ENCODE measurements around the gene SELENON.
"Not testable (repeated sequence)": the region's sequence is repeated elsewhere in the genome, so short reads cannot be mapped to it uniquely, and the experiment has no call there.

SELENON gene

GRCh38 chr1:25832336-25833037 lies 32.5 kb downstream of the SELENON start:
- FAIRE-seq, result no peak

GRCh38 chr1:25833158-25833557 lies 33.2 kb downstream of the SELENON start:
- no peak for FAIRE-seq

- FAIRE-seq, result no peak
Measured at GRCh38 chr1:25834894-25835293, 34.9 kb downstream of the SELENON start.

- no peak for FAIRE-seq
Measured at GRCh38 chr1:25836695-25837094, 36.7 kb downstream of the SELENON start.

DNA sequence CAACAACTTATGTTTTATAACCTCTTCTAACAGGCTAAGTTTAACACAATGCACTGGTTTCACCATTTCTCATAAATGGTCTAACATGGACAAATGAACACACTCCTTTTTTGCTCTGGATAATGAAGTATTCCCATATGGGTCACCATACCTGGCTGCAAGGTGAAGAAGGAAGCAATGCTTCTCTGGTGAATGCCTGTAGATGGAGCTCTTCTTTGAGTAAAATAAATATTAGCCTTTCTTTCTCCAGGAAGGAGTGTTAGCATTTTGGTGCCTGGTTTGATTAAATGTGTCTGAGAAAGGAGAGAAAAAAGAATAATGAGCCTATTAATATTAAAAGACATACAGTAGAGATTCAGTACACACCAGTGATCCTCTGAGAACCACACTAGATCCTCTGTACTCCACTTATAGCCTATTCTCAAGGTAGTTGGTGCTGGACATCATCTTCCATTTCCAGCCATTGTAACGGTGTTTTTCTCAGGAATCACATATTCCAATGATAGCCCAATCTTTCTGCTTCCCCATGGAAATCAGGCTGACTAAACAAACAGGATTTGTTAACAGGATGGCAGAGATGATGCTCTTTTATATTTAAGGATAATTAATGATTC lies 37.4 kb downstream of the SELENON start:
- peak; percentile 80 for FAIRE-seq

GRCh38 chr1:25839808-25840207 lies 39.8 kb downstream of the SELENON start:
- FAIRE-seq, result not testable (repeated sequence)

DNA sequence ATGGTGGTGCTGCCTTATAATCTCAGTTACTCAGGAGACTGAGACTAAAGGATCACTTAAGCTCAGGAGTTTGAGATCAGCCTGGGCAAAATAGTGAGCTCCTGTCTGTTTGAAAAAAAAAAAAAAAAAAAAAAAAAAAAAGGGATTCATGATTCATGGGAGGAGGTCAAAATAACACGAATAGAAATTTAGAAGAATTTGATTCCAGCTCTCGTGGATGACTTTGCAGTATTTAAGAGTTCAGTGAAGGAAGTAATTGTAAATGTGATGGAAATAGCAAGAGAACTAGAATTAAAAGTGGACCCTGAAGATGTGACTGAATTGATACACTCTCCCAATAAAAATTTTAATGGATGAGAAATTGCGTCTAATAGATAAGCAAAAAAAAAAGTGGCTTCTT lies 43.5 kb downstream of the SELENON start:
- no peak for FAIRE-seq

DNA sequence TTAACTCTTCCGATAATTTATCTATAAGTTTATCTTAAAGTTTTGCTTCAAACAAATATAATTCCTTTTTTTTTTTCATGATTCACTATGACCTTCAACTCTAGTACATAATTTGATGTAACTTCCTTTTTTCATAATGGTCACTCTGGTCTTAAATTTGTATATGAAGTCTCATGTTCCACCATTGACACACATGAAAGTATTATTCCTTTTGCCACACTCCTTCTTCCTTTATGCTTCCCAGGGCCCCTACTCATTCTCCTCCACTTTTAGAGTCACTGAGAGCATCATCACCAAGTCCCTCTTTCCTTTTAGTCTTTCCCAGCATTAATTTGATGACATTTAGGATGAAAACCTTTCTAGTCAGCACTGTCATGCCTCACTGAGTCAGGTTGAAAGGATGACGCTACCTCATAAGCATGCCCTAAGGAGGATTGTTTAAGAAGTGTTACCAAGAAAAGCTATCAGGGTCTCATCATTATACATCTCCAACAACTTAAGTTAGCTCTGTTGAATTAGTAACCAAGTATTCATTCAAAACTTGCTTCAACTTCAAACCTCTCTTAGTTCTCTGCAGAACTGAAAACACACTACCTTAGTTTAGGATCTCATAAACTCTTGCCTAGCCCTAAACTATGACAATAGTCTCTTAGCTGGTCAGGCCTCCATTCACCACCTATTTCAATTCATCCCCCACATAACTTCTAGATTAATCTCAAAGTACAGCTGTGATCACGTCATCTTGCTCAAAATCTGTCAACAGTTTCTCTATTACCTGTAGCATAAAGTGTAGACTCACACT lies 44.7 kb downstream of the SELENON start:
- FAIRE-seq, result no peak

- no peak for FAIRE-seq
Measured at GRCh38 chr1:25845664-25846063, 45.7 kb downstream of the SELENON start.

DNA sequence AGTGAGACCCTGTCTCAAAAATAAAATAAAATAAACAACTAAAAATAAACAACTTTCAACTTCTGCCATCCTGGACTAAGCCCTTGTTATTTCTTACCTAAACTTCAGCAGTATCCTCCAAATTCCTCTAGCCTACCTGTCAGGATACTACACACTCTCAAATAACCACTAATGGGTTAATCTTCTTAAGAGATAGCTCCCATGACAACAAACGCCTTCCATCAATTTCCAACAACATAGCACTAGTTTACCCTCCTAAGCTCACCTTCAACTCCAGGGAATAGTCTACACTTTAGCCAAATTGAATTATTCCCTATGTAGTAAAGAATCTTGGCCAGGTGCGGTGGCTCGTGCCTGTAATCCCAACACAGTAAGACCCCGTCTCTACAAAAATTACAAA lies 47.9 kb downstream of the SELENON start:
- no peak for FAIRE-seq

DNA sequence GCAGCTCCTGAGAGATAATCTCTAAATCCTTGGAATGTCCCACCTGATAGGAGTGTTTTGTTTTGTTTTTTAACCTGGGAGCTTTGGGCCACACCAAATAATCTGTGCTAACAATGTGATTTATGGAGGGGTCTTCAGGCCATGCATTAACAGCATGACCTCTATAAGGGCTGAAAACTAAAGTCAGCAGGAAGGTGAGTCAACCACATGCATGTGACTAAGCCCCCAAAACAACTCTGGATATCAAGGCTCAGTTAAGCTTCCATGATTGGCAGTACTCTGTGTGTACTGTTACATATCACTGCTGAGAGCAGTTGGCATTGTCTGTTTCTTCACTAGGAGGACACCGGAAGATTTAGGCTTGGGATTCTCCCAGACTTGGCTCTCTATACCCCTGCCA lies 48.5 kb downstream of the SELENON start:
- no peak for FAIRE-seq

DNA sequence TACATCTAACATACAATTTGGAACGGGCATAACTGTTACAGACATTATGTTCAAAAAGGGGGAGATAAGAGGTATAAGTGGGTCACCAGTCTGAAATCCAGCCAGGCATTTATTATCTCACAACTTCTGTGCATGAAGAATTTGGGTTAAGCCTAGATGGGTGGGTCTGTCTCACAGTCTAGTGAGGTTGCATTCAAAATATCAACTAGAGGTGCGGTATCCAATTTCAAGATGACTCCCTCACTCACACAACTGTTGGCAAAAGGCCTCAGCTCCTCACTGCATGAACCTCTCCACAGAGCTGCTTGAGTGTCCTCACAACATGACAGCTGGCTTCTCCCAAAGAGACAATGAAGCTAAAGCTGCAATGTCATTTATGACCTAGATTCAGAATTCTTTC lies 54.6 kb downstream of the SELENON start:
- no peak for FAIRE-seq

DNA sequence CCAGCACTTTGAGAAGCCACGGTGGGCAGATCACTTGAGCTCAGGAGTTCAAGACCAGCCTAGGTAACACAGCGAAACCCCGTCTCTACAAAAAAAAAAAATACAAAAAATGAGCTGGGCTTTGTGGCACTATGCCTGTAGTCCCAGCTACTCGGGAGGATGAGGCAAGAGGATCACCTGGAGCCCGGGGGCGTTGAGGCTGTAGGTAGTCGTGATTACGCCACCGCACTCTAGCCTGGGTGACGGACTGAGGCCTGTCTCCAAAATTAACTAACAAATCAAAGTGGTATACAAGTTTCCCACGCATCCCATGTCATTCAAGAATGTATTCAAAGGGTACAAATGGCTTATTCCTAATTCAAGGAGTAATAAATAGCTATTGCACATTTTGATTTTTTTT lies 56.9 kb downstream of the SELENON start:
- no peak for FAIRE-seq

- FAIRE-seq, result no peak
Measured at GRCh38 chr1:25858494-25858893, 58.5 kb downstream of the SELENON start.

DNA sequence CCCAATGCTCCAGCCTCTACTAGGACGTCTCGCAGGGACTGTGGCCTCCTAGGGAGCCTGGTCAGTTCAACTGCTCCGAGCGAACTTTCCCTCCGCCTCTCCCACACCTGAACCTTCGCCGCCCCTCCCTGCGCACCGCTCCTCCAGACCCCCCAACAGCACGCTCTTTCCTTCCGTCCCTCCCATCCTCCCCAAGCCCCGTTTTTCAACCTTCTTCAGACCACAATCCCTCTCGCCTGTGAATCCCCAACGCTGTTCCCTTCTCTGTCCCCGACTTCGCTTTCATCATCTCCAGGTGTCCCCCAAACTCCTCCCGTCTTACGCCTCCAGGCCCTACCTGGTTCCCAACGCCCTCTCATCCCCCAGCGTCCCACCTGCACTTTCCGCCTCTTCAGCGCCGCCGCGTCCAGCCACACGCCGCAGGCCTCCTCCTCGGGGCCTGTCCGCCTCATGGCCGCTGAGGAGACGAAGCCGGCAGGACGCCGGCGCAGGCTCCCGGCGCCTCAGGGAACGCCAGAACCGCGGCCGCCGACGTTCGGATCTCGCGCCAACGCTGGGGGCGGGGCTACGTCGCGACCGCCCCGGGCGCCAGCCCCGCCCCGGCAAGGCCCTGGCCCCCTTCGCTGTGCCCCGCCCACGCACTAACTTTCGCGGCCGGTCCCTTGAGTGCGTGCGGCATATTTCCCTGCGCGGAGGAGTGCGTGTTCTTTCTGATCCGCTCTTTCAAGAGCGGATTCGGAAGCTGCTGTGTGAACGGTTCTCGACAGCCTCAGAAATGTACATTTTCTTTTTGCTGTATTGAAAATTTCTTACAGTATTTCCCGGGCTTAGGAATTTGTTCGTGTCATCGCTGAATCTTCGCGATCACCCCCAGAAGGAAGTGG lies 59.2 kb downstream of the SELENON start, which contains the start of gene AUNIP:
AUNIP (minus strand) TSS at position 552 of the 884 bp plus-strand sequence; CDS start at position 452, 100 bp downstream.
- FAIRE-seq, result no peak

DNA sequence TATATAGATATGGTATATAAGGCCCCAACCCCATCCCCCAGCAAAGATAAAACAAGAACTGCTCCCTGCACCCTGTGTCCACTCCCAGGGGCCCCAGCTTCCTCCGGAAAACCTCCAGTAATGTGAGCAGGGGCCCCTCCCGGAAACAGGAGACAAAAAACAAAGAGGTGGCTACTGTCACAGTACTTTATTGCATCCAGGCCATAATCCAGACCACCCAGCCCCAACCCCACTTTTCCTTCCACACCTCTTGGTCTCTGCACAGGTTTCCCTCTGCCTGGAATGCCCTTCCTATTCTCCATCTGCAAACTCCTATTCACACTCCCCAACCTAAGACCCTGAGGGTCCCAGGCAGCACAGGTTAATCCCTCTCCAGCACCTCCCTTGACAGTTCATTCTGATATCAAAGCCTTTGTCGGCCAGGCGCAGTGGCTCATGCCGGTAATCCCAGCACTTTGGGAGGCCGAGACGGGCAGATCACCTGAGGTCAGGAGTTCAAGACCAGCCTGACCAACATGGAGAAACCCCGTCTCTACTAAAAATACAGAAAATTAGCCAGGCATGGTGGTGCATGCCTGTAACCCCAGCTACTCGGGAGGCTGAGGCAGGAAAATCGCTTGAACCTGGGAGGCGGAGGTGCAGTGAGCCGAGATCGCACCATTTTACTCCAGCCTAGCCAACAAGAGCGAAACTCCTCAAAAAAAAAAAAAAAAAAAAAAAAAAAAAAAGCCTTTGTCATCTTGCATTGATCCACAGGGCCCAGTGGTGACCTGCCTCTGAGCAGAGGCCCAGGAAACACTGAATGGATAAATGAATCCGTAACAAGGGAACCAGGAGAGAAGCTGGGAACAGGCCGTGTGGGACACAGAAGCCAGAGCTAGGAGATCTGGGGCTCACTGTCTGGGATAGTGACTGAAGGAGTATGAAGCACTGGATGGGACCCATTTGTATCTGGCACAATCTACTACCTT lies 61.6 kb downstream of the SELENON start:
- FAIRE-seq, result no peak

DNA sequence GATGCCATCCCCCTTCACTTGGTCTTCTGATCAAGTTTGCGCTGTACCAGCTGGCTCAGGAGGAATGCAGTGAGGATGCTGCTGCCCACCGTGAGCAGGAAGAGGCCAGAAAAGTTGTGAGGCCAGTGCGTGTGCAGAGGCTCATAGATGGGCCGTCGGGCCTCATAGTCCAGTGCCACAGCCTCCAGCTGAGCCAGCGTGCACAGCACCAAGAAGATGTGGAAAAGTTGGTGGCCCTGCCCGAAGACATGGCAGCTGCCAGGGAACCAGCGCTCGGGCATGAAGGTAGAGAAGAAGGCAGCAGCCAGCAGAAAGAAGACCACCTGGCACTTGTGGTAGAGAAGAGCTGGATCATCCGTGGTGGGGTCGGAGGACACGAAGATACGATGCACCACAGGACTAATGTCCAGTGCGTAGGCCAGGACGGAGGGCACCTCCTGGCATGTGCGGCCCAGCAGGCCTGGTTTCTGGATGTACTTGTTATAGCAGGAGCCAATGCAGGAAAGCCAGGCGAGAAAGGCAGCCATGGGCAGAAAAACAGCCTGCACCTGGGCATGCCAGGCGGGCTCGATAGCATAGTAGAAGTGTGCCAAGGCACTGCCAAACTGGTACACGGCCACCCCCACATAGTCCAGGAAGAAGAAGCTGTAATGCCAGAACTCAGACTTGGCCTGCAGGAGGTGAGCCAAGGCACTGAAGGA lies 62.9 kb downstream of the SELENON start:
- FAIRE-seq, result no peak

GRCh38 chr1:25863486-25864262 lies 63.7 kb downstream of the SELENON start:
- FAIRE-seq, result no peak

GRCh38 chr1:25864434-25864833 lies 64.4 kb downstream of the SELENON start:
- no peak for FAIRE-seq

DNA sequence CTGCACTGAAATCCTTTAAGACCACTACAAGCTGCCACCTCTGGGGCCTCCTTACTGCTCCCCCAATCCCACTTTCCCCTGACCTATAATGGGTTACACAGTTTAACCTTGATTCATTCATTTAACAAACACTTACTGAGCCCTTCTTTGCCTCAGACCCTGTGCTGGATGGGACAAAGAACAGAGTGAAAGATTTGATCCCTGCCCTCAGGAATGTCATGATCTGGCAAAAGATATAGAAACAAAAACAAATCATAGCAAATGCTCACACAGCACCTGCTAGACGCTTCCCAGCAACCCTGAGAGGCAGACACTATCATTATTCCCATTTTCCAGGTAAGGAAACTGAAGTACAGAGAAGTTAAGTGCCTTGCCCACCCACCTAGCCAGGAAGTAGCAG lies 66.3 kb downstream of the SELENON start:
- FAIRE-seq, result no peak

Measured in islet of Langerhans (tissue), 1 donor.